Measurements from ENCODE around the gene ATP5PD.
"Not testable (repeated sequence)": the region's sequence is repeated elsewhere in the genome, so short reads cannot be mapped to it uniquely, and the experiment has no call there.

The ATP5PD gene

GRCh38 chr17:75013092-75013559 is 33.6 kb downstream of the ATP5PD start:
- no peak for DNase-seq

- DNase-seq = peak; percentile 79
Measured at GRCh38 chr17:75012346-75013091, 34.2 kb downstream of the ATP5PD start, which contains the start of gene MRPL58. TSS of gene MRPL58 (plus strand) at chr17:75012670. CDS start at chr17:75012687, 17 bp downstream.

- DNase-seq = no peak
Measured at GRCh38 chr17:75012096-75012345, 34.7 kb downstream of the ATP5PD start.

- DNase-seq = no peak
Measured at GRCh38 chr17:75011401-75012095, 35.2 kb downstream of the ATP5PD start.

GRCh38 chr17:75010683-75011400 is 35.9 kb downstream of the ATP5PD start:
- no peak for DNase-seq

- DNase-seq = no peak
Measured at GRCh38 chr17:75009139-75009724, 37.5 kb downstream of the ATP5PD start.

- DNase-seq = no peak
Measured at GRCh38 chr17:75008373-75008772, 38.4 kb downstream of the ATP5PD start.

GRCh38 chr17:75006653-75007052 is 40.1 kb downstream of the ATP5PD start:
- no peak for DNase-seq

- DNase-seq = not testable (repeated sequence)
Measured at GRCh38 chr17:75006084-75006483, 40.7 kb downstream of the ATP5PD start.

- DNase-seq = no peak
Measured at GRCh38 chr17:75005291-75005690, 41.5 kb downstream of the ATP5PD start.

GRCh38 chr17:75004371-75004770 is 42.4 kb downstream of the ATP5PD start:
- DNase-seq = no peak

- DNase-seq = no peak
Measured at GRCh38 chr17:75003957-75004355, 42.8 kb downstream of the ATP5PD start.

GRCh38 chr17:75003070-75003956 is 43.5 kb downstream of the ATP5PD start:
- no peak for DNase-seq

GRCh38 chr17:75001915-75002843 is 44.6 kb downstream of the ATP5PD start:
- no peak for DNase-seq

- no peak for DNase-seq
Measured at GRCh38 chr17:74999523-74999922, 47.2 kb downstream of the ATP5PD start.

GRCh38 chr17:74998783-74999182 is 48.0 kb downstream of the ATP5PD start:
- DNase-seq = no peak

- no peak for DNase-seq
Measured at GRCh38 chr17:74995847-74996246, 50.9 kb downstream of the ATP5PD start.

GRCh38 chr17:74994440-74994839 is 52.3 kb downstream of the ATP5PD start:
- DNase-seq = no peak

- no peak for DNase-seq
Measured at GRCh38 chr17:74992223-74992622, 54.5 kb downstream of the ATP5PD start.

- no peak for DNase-seq
Measured at GRCh38 chr17:74990581-74991105, 56.1 kb downstream of the ATP5PD start.

Data from GDM1 (cell line).